M059J (cell line): ENCODE results near the gene ANKRD33B. TPM values are rescaled to one million over a fixed set of nuclear protein-coding genes. Genes with fewer than 3 reads are reported as not detected.
"Not testable (repeated sequence)": the region's sequence is repeated elsewhere in the genome, so short reads cannot be mapped to it uniquely, and the experiment has no call there.

ENCODE experiments used
- DNase-seq: peaks from one replicate; pipeline ENCODE4 v3.0.0-alpha.2; 2012; ENCODE audit warnings: low read depth
- total RNA-seq: library from RNA; depleted of rRNA; stranded (reverse); fragments of >200 nt; shearing (Covaris generic); gene quantifications from 2 replicates; pipeline ENCODE4 v1.2.3, GENCODE V29; 2014

Gene ANKRD33B
- total RNA-seq, 1 experiment from 2014 or later, result 1.9 TPM

- peak; percentile 77 for DNase-seq
Measured at GRCh38 chr5:10556893-10557746, 6.8 kb upstream of the ANKRD33B start.

DNA sequence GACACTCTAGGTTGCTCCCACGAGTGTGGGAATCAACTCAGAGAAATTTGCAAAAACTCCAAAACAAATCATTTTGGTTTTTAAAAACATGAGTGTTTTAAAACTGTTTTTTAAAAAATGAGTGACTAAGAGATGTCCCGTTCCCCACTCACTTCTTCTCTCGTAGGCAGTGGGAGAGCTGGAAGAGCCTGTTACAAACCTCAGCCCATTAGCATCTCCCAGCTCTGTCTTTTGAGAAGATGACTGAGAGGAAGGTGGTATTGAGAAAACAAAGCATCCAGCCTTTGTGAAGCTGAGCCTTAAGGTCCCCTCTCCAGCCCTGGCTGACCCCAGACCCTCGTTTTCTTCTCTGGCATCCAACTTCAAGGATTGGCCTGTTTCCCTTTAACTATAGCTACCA is 4.7 kb upstream of the ANKRD33B start:
- DNase-seq, result no peak

GRCh38 chr5:10559871-10560270 is 4.0 kb upstream of the ANKRD33B start:
- DNase-seq, result peak; percentile 26

DNA sequence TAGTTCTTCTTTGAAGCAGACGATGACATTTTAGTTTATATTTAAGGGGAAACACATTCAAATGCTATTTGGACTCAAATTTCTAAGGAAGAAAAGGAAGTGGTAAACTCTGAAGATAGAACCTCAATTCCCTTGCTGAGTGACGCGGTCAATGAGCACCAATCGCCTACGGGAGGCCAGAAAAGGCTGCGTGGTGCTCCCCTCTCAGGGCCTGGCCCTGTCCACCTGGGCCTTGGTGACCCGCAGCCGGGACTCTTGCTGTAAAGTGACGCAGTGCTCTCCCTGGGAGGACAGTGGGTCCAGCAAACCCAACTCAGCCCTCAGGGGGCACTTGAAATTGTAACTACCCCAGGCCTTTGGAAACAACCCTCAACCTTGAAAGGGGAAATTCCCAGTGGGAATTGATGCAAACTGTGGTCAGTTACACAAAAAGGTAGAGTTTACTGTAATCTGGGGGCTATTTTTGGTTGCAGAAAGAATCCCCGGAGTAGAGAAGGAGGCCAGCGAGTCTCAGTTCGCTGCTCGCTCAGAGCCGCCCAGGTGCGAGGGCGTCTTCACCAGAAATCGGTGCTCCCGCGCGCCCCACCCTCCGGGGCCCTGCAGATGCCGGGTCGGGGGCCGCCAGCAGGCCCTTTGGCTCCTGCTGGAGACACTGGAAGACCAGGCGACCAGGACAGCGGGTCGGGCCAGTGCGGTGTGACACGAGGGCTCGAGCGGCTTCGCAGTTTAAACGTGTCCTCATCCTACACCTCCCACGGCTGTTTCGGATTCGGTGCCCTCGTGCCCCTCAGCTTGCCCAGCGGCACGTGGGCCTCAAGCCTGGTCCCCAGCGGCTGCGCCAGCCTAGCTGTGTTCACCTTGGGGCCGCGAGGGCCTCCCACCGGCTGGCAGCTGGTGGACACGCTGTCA is 1.4 kb upstream of the ANKRD33B start:
- DNase-seq, result no peak

GRCh38 chr5:10563110-10563944 is 543 bp upstream of the ANKRD33B start:
- peak; percentile 61 for DNase-seq

DNA sequence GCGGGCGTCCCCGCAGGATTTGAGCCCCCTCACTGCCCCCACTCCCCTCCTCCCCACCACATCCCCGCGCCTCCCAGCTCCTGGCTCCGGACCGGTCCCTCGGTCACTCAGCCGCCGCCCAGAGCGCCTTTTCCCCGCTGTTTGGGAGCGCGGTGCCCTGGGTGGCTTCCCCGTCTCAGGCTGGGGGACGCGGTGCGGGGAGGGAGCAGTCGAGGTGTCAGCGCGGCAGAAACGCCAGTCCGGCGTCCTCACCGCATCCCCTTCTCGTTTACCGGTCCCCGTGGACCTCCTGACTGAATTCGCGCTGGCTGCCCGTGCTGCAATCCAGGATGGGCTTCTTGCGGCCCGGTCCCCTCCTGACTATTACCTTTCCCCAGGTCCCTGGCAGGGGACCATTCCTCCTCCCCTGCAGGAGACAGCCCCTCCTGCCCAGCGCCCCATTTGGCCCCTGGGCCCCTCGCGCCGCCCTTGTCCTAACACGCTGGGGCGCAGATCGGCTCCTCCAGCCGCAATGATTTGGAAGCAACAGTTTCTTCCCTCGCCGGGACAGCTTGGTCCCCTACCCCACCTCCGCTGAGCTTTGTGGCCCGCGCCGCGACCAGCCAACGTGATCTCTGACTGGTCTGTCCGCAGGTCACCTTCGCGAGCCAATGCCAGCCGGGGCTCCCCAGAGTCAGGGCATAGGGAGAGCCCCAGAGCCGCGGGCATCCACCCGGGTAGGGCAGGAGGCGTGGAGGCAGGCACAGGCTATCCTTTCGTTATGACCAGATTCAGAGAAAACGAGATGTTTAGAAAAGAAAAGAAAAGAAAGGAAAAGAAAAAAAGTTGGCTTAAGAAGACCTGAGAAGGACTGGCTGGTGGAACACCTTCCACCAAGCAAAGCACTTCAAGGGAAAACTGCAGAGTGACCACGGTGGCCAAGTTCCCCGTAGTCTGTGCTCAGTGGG is 1.2 kb downstream of the ANKRD33B start:
- DNase-seq, result peak; percentile 30

DNA sequence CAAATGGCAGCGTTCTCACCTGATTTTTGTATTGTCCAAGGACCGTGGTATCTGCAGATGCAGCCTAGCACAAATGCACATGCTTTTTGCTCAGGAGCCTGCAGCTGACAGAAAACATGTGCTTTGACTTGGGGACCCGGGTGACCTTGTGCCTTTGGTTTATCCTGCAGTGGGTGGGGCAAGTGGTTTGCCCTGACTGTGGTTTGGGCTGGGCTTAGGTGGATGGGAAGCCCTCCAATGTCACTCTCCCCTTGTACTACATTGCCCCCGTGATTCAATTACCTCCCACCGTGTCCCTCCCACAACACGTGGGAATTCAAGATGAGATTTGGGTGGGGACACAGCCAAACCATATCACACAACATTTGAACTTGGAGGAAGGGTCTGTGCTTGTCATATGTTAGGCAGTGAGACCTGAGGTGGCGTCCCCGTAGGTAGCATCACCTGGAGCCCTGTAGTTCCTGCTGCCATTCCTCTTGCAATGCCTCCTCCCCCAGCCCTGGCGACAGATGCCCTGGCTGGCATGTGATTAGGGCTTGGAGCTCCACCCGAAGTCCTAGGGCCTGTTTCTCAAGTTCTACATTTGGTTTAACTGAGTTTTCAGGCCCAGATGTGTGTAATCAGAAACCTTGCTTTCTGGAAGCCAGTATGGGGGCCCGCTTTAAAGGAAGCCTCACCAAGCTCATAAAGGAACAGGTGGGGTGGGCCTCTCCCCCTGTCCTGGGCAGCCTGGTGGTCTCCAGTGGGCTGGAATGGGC is 2.1 kb downstream of the ANKRD33B start:
- no peak for DNase-seq

DNA sequence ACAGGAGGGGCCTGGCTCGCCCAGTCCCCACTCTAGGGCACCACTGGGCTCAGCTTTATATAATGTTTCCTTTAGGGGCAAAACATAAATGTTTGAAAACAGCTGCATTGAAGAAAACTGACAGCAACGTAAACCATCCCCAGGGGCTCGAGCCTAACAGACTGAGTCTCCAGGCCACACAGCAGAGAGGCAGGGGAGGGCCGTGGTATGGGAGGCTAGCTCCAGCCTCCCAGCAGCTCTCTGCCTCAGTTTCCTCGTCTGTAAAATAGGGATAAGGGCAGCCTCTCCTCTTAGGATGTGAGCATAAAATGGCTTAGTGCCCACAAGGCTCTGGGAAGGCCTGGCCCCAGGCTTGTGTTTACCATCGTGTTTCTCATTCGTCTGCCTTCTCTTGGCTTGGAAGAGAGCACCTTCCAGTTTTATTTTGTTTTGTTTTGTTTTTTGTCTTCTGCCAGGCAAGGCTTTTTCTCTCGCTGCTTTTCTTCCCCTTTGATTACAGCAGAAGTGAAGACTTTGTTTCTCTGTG is 2.7 kb downstream of the ANKRD33B start:
- no peak for DNase-seq

GRCh38 chr5:10567121-10567591 is 3.3 kb downstream of the ANKRD33B start:
- DNase-seq, result peak; percentile 49

DNA sequence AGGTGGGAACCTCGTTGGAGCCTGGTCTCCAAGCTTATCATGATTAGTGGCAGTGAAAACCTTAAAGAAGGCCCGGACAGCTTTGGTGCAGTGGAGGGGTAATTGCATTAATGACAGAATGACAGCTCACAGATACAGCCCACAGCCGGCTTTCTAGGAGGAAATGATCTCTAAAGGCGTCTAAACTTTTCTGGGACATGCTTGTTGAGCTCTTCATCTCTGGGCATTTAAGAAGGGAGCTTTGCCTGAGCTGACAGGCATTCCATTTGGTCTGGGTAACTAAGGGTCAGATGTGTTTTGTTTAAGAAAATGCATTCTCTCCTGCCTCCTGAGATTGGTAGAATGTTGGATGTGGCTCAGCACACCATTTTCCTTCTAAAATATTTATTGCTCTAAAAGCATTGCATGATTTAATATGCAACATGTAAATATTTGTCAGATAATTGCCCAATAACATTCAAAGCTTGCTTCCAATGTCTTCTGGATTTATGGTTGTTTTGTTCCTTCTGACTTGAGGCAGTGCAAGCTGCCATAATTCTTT is 4.0 kb downstream of the ANKRD33B start:
- peak; percentile 34 for DNase-seq

GRCh38 chr5:10570540-10570939 is 6.7 kb downstream of the ANKRD33B start:
- not testable (repeated sequence) for DNase-seq

- DNase-seq, result no peak
Measured at GRCh38 chr5:10572451-10572850, 8.6 kb downstream of the ANKRD33B start.

DNA sequence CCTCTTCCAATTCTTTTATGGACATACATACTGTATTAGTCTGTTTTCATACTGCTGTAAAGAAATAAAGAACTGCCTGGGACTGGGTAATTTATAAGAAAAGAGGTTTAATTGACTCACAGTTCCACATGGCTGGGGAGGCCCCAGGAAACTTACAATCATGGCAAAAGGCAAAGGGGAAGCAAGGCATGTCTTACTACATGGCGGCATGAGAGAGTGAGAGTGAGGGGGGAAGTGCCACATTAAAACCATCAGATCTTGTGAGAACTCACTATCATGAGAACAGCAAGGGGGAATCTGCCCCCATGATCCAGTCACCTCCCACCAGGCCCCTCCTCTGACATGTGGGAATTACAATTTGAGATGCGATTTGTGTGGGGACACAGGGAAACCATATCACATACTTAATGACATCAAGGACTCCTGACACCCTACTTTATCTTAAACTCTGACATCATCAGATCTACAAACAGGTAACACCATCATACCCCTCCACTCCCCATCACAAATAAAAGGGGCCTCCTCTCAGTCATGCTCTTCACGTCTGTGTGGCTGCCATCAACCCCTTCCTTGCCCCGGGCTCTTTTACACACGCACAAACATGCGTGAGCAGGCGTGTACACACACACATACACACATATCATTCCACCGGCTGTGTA is 9.7 kb downstream of the ANKRD33B start:
- DNase-seq, result no peak

DNA sequence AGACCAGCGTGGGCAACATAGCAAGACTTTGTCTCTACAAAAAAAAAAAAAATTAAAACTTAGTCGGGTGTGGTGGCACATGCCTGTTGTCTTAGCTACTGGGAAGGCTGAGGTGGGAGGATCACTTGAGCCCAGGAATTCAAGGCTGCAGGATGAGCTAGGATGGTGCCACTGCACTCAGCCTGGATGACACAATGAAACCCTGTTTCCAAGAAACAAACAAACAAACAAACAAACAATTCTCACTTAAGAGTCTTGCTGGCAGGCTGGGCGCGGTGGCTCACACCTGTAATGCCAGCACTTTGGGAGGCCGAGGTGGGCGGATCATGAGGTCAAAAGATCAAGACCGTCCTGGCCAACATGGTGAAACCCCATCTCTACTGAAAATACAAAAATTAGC is 11.0 kb downstream of the ANKRD33B start:
- DNase-seq, result not testable (repeated sequence)

DNA sequence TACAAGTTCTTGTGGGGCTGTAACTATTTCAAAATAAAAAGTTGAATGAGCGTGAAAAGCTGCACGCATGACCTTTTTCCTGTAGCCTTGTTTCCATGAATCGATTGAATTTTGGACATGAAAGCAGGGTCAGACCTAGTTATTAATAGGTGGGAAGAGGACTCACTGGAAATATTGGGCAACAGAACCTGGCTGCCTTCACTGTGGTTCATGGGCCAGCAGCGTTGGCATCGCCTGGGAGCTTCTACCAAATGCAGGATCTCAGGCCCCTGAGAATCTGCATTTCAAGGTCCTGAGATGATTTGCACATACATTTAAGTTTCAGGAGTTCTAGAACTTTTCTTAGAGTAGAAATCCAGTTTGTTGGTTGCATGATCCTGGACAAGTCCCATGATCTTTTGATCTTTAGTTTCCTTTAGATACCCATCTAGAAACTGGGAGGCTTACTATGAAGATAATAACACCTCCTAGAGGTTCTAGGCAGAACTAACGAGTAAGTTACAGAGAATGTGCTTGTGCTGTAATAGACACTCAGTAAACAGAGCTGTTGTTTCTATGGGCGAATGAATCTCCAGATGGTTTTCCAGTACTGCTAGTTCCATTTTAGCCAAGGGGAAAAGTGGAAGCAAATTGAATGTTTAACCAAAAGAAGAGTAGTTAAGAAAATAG is 12.4 kb downstream of the ANKRD33B start:
- DNase-seq, result no peak

DNA sequence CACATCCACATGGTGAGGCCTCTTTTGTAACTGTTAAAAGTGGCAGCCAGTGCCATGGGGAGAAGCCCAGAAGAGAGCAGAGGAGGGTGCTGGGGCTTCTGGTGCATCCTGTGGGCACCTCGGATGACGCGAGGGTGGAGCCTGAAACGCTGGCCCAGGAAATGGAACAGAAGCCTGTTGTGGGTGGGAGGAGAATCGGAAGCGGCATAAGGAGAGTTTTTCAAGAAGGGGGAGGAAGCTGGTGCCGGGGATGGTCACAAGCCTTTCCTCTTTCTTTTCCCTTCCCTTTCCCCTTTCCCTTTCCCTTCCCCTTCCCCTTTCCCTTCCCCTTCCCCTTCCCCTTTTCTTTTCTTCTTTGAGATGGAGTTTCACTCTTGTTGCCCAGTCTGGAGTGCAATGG is 12.9 kb downstream of the ANKRD33B start:
- DNase-seq, result no peak

DNA sequence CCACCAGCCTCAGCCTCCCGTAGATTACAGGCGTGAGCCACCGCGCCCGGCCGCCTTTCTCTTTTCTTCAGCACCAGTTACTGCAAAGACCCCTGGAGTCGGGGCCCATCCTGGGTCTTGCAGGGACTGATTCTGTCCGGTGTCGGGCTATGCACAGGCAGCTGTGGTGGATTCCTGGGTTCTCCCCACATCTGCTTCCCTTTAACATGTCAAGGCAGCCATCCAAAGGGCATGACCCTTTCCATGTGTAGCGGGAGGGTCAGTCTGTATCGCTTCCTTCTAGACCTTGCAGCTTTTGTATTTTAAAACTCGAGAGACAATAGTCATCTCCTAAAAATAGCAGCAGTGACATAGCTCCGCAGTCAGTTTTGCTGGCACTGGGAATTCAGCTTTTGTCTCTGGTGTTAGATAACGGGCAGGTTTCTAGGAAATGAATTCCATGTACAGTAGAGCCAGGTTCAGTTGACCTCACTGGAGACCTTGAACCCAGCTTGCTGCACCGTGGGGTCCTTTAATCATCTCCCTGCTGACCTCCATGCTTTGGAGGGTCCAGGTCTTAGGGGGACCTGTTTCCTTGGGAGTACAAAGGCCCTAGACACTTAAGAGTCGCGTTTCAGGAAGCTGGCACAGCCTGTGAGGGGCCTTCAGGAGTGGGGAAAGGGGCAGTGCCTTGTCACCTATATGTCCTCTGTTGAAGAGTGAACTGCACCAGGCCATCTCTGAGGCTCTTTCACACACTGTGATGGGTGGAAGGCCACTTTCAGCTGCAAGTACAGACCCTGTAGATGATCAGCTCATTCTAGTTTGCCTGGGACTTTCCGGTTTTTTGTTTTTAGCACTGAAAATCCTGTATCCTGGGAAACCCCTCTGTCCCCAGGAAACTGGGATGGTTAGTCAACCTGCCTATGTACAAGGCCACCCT is 13.8 kb downstream of the ANKRD33B start:
- peak; percentile 30 for DNase-seq
